Medulla oblongata (tissue), 1 donor: ENCODE data around the gene ARHGAP28.
"Not testable (repeated sequence)": the region's sequence is repeated elsewhere in the genome, so short reads cannot be mapped to it uniquely, and the experiment has no call there.

Experiments used
- DNase-seq: peaks from one replicate; pipeline ENCODE4 v3.0.0-alpha.2; 2015; ENCODE audit errors: extremely low spot score

The ARHGAP28 gene

DNA sequence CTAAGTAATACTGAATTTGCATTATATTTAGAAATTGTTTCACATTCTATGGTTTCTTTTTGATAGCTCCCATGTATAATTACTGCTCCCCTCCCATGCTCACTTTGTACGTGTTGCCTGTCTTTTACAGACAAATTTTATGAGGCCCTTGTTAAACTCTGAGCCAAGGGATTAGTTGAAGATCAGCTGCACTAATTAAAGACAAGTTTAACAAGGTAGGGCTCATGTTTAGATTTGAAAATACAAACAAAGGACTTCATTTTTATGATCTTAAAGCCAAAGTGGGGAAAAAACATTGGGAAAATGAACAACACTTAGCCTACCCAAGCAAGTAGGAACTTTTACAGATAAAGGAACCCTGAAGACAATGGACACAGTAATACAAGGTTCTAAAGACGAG lies 46.2 kb downstream of the ARHGAP28 start:
- no peak for DNase-seq

- DNase-seq: no peak
Observed at GRCh38 chr18:6776188-6776587, 46.7 kb downstream of the ARHGAP28 start.

GRCh38 chr18:6777509-6777908 lies 48.0 kb downstream of the ARHGAP28 start:
- DNase-seq: no peak

GRCh38 chr18:6778459-6779247 lies 49.1 kb downstream of the ARHGAP28 start:
- DNase-seq: no peak

DNA sequence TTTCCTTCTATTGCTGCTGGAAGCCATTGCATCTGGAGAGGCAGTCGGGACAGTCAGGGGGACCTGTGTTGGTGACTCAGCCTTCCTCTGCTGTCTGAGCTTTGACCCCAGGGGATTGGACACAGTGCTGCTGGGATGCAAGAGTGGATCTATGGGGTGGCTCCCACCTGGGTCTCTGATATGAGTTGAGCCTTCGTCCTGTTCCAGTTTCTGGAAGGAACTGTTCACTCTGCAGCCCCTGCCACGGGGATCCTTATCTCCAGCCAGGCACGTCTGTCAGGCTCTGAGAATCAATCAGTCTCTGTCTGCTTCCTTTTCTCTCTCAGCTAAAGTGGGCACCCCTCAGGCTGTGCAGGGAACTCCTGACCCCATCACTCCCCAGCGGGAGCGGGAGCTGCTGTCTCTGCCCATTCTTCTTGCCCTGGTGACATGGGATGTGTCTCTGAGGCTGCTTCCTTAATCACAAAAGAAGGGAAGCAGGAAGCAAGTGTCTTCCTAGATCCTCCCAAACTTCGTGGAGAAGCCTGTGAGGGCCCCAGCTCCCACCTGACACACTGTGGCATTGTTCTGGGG lies 51.7 kb downstream of the ARHGAP28 start:
- no peak for DNase-seq

- no peak for DNase-seq
Observed at GRCh38 chr18:6781796-6782195, 52.3 kb downstream of the ARHGAP28 start.

DNA sequence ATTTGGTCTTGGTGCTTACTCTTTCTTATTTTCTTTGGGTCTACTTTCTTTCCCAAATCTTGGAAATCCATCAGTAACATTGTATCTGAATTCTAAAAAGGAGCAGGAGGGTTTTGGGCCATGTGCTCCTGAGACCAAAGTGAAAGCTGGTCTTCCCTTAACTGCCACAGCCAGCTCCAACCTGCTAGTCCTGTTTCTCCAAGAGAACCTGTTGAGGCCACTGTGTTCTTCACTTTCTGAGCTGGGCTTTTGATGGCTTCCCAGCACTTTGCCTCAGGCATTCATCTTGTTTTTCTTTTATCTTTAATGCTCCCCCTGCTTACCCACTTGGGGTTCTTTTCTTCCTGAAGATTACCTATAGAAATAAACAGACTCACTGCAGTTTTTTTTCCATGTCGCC lies 53.3 kb downstream of the ARHGAP28 start:
- no peak for DNase-seq

- no peak for DNase-seq
Observed at GRCh38 chr18:6784046-6784445, 54.5 kb downstream of the ARHGAP28 start.

- DNase-seq: no peak
Observed at GRCh38 chr18:6785001-6785400, 55.5 kb downstream of the ARHGAP28 start.

- no peak for DNase-seq
Observed at GRCh38 chr18:6785411-6785810, 55.9 kb downstream of the ARHGAP28 start.

DNA sequence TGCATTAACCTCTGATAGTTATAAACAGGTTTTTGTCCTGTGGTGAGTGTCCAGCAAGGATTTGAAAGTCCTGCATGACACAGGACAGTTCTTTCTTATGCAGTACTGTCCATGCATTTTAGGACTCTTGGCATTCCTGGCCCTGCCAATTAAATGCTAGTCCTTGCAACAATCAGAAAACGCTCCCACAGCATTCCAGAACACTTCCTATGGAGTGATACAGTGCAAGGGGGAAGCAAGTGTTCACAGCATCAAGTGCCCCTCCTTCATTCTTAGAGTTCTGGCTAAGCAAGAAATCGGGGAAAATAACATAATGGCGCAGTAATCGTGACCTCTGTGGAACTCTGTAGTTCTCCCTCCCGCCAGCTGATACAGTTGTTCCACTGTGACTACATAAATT lies 62.9 kb downstream of the ARHGAP28 start:
- DNase-seq: no peak

DNA sequence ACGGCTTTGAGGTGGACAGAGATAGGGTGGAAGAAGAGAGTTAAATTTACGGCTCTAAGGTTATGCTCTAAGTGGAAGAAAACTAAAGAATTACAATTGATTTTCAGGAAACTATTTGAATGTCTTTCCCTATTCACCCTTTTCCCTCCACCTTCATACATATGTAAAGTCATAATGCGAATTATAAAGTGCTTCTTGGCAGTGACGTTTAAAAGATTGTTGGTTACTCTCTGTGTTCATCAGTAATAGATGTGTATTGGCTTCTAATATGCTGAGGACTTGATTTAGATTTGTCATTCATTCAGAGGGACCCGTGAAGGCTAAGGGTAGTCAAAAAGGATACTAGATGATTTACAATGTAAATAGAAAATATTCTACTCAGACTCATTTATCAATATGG lies 63.9 kb downstream of the ARHGAP28 start:
- DNase-seq: no peak

DNA sequence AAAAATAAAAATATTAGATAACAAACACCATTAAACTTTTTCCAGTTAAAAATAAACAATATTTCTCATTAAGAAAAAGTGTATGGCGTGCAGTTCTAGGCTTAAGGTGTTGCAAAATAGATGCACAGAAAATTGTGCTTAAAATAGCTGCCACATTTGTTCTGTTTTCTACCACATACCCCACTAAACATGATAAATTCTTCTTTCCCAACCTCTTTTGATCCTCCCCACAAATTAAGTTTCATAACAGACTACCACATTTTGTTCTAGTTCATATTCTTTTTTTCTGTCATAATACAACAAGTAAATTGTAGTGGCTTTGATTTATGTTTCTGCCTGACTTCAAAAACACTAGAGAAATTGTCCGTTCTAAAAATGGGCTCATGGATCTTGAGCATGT lies 64.5 kb downstream of the ARHGAP28 start:
- no peak for DNase-seq

DNA sequence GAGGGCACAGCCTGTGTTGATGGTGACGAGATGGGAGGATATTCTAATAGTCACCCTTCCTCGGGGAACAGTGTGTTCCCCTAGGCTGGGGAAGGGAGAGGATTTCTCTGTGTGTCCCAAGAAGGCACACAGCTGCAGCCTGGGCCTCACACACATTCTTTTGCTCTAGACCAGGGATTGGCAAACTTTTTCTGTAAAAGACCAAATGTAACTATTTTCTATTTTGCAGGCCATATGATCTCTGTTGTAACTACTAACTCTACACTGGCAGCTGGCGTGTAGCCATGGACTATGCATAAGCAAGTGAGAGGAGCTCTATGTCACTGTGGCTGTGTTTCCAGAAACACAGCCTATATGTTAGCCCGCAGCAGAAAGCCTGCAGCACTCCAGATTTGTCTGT lies 65.8 kb downstream of the ARHGAP28 start:
- no peak for DNase-seq

GRCh38 chr18:6796511-6796910 lies 67.0 kb downstream of the ARHGAP28 start:
- no peak for DNase-seq

- DNase-seq: no peak
Observed at GRCh38 chr18:6797171-6797570, 67.7 kb downstream of the ARHGAP28 start.

DNA sequence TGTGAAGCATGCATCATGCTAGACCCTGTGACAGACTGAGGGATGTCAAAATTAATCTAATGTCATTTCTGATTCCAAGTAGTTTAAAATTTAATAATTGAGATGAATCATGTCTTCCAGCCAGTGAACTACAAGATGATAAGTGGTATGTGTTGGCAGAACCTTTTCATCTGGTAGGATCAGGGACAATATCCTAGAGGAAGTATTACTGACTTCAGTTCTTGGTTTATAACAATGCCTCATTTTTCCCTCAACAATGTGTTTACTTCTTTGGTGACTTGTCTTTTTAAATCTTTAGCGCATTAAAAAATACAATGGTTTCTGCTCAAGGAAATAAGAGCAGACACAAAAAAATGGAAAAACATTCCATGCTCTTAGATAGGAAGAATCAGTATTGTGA lies 69.4 kb downstream of the ARHGAP28 start:
- DNase-seq: no peak

- not testable (repeated sequence) for DNase-seq
Observed at GRCh38 chr18:6800309-6800708, 70.8 kb downstream of the ARHGAP28 start.

- DNase-seq: no peak
Observed at GRCh38 chr18:6807515-6808257, 78.2 kb downstream of the ARHGAP28 start.

GRCh38 chr18:6810191-6810590 lies 80.7 kb downstream of the ARHGAP28 start:
- no peak for DNase-seq

GRCh38 chr18:6811816-6812215 lies 82.3 kb downstream of the ARHGAP28 start:
- DNase-seq: no peak

DNA sequence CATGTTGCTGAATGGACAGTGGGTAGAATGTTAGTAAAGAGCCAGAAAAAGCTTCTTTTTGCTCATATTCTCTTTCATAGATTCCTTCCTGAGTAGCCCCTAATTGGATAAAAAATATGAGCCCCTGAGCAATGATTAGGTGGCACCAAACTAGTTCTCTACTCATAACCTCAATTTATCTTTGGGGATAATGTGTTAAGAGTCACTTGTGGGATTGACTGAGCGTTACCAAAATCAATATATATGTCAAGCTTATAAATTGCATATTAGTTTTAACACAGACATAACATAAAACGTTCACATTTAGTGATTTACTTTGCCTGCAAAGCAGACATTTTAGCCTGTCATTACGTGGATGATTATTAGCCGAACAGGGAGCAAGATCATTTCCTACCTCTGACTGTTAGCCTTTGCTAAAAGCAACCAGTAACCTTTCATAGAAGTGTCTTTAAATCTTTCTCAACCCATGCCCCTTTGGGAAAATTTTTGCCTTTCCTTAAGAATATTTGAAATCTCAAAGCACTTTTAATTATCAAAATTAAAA lies 85.4 kb downstream of the ARHGAP28 start:
- DNase-seq: no peak

DNA sequence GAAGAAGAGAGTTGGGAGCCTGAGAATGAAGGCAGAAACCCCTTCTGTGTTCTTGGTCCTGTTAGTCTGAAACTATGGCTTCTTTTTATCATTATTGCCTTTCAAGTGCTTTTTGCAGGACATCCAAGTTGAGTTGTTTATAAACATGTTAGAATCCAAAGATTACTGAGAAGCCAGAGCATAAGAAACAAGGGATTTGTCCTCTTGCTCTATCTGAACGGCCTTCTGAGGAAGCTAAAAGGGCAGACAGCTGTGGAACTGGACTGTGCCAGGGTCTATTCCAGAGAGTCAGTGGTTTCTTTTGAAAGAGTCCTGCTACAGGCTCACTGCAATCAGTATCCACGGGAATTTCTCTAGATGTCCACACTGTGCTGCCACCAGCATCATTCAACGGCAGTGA lies 86.6 kb downstream of the ARHGAP28 start:
- DNase-seq: no peak
